Measurements from ENCODE around the gene GBX2.

GBX2 gene

GRCh38 chr2:236171680-236172254 lies 3.6 kb upstream of the GBX2 start:
- H3K9me3 ChIP-seq (ENCODE audit: insufficient read depth, low read depth, low read length): no peaks in the 10 kb centered on the region; the same call in 1 of the 2 replicates
- H3K9ac ChIP-seq (ENCODE audit: low read depth, low read length): no peak overlapping the region
- peaks cover 40% of the 10 kb centered on the region for H3K4me1 ChIP-seq (ENCODE audit: insufficient read depth, low read length)
- peak overlapping the region; percentile 39; the same call in 1 of the 2 replicates for H3K4me3 ChIP-seq (ENCODE audit: low read length)
- H3K36me3 ChIP-seq (ENCODE audit: insufficient read depth, low read depth, low read length): no peaks in the 10 kb centered on the region
- H3K27ac ChIP-seq (ENCODE audit: low read length): no peak overlapping the region
- peaks cover 100% of the 10 kb centered on the region for H3K27me3 ChIP-seq (ENCODE audit: insufficient read depth, low read length)

GRCh38 chr2:236171181-236171679 lies 3.0 kb upstream of the GBX2 start:
- peaks cover 100% of the 10 kb centered on the region for H3K27me3 ChIP-seq (ENCODE audit: insufficient read depth, low read length)
- H3K27ac ChIP-seq (ENCODE audit: low read length): no peak overlapping the region
- no peak overlapping the region for H3K9ac ChIP-seq (ENCODE audit: low read depth, low read length)
- no peaks in the 10 kb centered on the region for H3K36me3 ChIP-seq (ENCODE audit: insufficient read depth, low read depth, low read length)
- H3K4me1 ChIP-seq (ENCODE audit: insufficient read depth, low read length): peaks cover 40% of the 10 kb centered on the region
- no peaks in the 10 kb centered on the region; the same call in 1 of the 2 replicates for H3K9me3 ChIP-seq (ENCODE audit: insufficient read depth, low read depth, low read length)
- H3K4me3 ChIP-seq (ENCODE audit: low read length): peak overlapping the region; percentile 39; the same call in 1 of the 2 replicates

- peaks cover 100% of the 10 kb centered on the region for H3K27me3 ChIP-seq (ENCODE audit: insufficient read depth, low read length)
- no peaks in the 10 kb centered on the region for H3K36me3 ChIP-seq (ENCODE audit: insufficient read depth, low read depth, low read length)
- H3K9me3 ChIP-seq (ENCODE audit: insufficient read depth, low read depth, low read length): no peaks in the 10 kb centered on the region; the same call in 1 of the 2 replicates
- H3K9ac ChIP-seq (ENCODE audit: low read depth, low read length): no peak overlapping the region
- peak overlapping the region; percentile 39; the same call in 1 of the 2 replicates for H3K4me3 ChIP-seq (ENCODE audit: low read length)
- H3K27ac ChIP-seq (ENCODE audit: low read length): no peak overlapping the region
- peaks cover 40% of the 10 kb centered on the region for H3K4me1 ChIP-seq (ENCODE audit: insufficient read depth, low read length)
Observed at GRCh38 chr2:236170590-236171165, 2.5 kb upstream of the GBX2 start.

- Histone ChIP-seq H3K4me1 (ENCODE audit: insufficient read depth, low read length) (peaks cover 37% of the 10 kb centered on the region), H3K27me3 (ENCODE audit: insufficient read depth, low read length) (peaks cover 100% of the 10 kb centered on the region), H3K4me3 (ENCODE audit: low read length) (peak overlapping the region; percentile 48), H3K9me3 (ENCODE audit: insufficient read depth, low read depth, low read length) (no peaks in the 10 kb centered on the region; the same call in 1 of the 2 replicates), H3K36me3 (ENCODE audit: insufficient read depth, low read depth, low read length) (no peaks in the 10 kb centered on the region), H3K9ac (ENCODE audit: low read depth, low read length) (no peak overlapping the region), H3K27ac (ENCODE audit: low read length) (no peak overlapping the region)
Observed at GRCh38 chr2:236169741-236170589, 1.8 kb upstream of the GBX2 start.

- Histone ChIP-seq H3K9ac (ENCODE audit: low read depth, low read length) (no peak overlapping the region), H3K9me3 (ENCODE audit: insufficient read depth, low read depth, low read length) (no peaks in the 10 kb centered on the region; the same call in 1 of the 2 replicates), H3K27ac (ENCODE audit: low read length) (no peak overlapping the region), H3K36me3 (ENCODE audit: insufficient read depth, low read depth, low read length) (no peaks in the 10 kb centered on the region), H3K4me1 (ENCODE audit: insufficient read depth, low read length) (peaks cover 36% of the 10 kb centered on the region; the same call in 1 of the 2 replicates), H3K27me3 (ENCODE audit: insufficient read depth, low read length) (peaks cover 100% of the 10 kb centered on the region), H3K4me3 (ENCODE audit: low read length) (peak overlapping the region; percentile 48; the same call in 1 of the 2 replicates)
Observed at GRCh38 chr2:236169151-236169721, 1.1 kb upstream of the GBX2 start.

- Histone ChIP-seq H3K27me3 (ENCODE audit: insufficient read depth, low read length) (peaks cover 100% of the 10 kb centered on the region), H3K4me1 (ENCODE audit: insufficient read depth, low read length) (peaks cover 31% of the 10 kb centered on the region; the same call in 1 of the 2 replicates), H3K27ac (ENCODE audit: low read length) (no peak overlapping the region), H3K36me3 (ENCODE audit: insufficient read depth, low read depth, low read length) (no peaks in the 10 kb centered on the region), H3K4me3 (ENCODE audit: low read length) (peak overlapping the region; percentile 62), H3K9ac (ENCODE audit: low read depth, low read length) (peak overlapping the region; percentile 2; the same call in 1 of the 2 replicates), H3K9me3 (ENCODE audit: insufficient read depth, low read depth, low read length) (peaks cover 4% of the 10 kb centered on the region; the same call in 1 of the 2 replicates)
Observed at GRCh38 chr2:236167297-236168109, 683 bp downstream of the GBX2 start.

GRCh38 chr2:236166796-236167296 lies 1.3 kb downstream of the GBX2 start:
- Histone ChIP-seq H3K36me3 (ENCODE audit: insufficient read depth, low read depth, low read length) (no peaks in the 10 kb centered on the region), H3K4me3 (ENCODE audit: low read length) (peak overlapping the region; percentile 62), H3K9me3 (ENCODE audit: insufficient read depth, low read depth, low read length) (peaks cover 4% of the 10 kb centered on the region; the same call in 1 of the 2 replicates), H3K4me1 (ENCODE audit: insufficient read depth, low read length) (peaks cover 32% of the 10 kb centered on the region; the same call in 1 of the 2 replicates), H3K9ac (ENCODE audit: low read depth, low read length) (peak overlapping the region; percentile 2; the same call in 1 of the 2 replicates), H3K27me3 (ENCODE audit: insufficient read depth, low read length) (peaks cover 100% of the 10 kb centered on the region), H3K27ac (ENCODE audit: low read length) (no peak overlapping the region)

GRCh38 chr2:236165842-236166795 lies 2.1 kb downstream of the GBX2 start:
- H3K27ac ChIP-seq (ENCODE audit: low read length): no peak overlapping the region
- H3K27me3 ChIP-seq (ENCODE audit: insufficient read depth, low read length): peaks cover 100% of the 10 kb centered on the region
- H3K4me3 ChIP-seq (ENCODE audit: low read length): peak overlapping the region; percentile 62
- H3K36me3 ChIP-seq (ENCODE audit: insufficient read depth, low read depth, low read length): no peaks in the 10 kb centered on the region
- H3K9ac ChIP-seq (ENCODE audit: low read depth, low read length): peak overlapping the region; percentile 2; the same call in 1 of the 2 replicates
- H3K4me1 ChIP-seq (ENCODE audit: insufficient read depth, low read length): peaks cover 29% of the 10 kb centered on the region; the same call in 1 of the 2 replicates
- H3K9me3 ChIP-seq (ENCODE audit: insufficient read depth, low read depth, low read length): peaks cover 4% of the 10 kb centered on the region; the same call in 1 of the 2 replicates

DNA sequence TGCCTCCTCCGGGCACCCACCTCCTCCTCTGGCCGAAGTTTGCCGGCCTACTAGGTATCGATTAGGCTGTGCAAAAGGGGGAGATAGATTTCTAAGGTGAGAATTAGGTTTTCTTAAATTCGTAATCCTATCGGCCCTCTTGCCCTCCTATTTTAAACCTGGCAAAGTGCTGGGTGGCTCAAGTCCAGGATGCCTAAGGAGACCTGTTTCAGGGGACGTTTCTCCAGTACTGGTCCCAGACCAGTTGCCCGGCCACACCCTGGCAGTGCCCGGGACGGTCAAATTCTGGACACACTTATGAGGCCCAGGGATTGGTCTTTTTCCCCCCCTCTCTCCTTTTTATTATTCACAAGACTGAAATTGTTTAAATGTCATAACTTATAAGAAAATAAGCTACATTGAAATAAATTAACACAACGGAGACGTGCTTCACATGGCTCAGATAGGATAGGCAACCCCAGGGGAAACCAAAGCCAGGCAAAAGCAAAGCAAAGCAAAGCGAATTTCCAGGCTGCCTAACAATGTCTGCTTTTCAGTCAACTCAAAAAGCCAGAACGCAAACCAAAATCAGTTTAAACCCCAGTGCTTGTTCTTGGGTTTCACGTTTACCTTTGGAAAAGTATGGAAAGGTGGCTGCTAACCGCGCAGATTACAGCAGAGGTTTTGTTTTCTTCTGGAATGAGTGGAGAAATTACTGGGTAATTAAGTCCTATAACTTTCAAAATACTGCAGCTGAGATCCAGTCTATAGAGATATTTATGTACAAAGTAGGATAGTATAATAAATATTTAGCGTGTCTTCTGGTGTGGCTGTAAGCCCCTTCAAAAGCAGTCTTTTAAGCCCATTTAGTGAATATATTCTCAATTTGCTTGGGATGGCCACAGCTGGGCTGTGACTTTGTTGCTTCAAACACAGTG lies 3.0 kb downstream of the GBX2 start:
- H3K27me3 ChIP-seq (ENCODE audit: insufficient read depth, low read length): peaks cover 100% of the 10 kb centered on the region
- no peak overlapping the region for H3K27ac ChIP-seq (ENCODE audit: low read length)
- peaks cover 23% of the 10 kb centered on the region; the same call in 1 of the 2 replicates for H3K4me1 ChIP-seq (ENCODE audit: insufficient read depth, low read length)
- peak overlapping the region; percentile 62 for H3K4me3 ChIP-seq (ENCODE audit: low read length)
- H3K36me3 ChIP-seq (ENCODE audit: insufficient read depth, low read depth, low read length): no peaks in the 10 kb centered on the region
- no peak overlapping the region for H3K9ac ChIP-seq (ENCODE audit: low read depth, low read length)
- peaks cover 4% of the 10 kb centered on the region; the same call in 1 of the 2 replicates for H3K9me3 ChIP-seq (ENCODE audit: insufficient read depth, low read depth, low read length)

Data from iPS-20b (cell line).